ENCODE results near the gene TSPAN4. TPM values are rescaled to one million over a fixed set of nuclear protein-coding genes. Genes with fewer than 3 reads are reported as not detected.

TSPAN4 gene
- total and polyA plus RNA-seq, 2 donors (not counting 1 experiment from before 2014, with no cell fraction given), result 2.9 to 7.4 TPM

DNA sequence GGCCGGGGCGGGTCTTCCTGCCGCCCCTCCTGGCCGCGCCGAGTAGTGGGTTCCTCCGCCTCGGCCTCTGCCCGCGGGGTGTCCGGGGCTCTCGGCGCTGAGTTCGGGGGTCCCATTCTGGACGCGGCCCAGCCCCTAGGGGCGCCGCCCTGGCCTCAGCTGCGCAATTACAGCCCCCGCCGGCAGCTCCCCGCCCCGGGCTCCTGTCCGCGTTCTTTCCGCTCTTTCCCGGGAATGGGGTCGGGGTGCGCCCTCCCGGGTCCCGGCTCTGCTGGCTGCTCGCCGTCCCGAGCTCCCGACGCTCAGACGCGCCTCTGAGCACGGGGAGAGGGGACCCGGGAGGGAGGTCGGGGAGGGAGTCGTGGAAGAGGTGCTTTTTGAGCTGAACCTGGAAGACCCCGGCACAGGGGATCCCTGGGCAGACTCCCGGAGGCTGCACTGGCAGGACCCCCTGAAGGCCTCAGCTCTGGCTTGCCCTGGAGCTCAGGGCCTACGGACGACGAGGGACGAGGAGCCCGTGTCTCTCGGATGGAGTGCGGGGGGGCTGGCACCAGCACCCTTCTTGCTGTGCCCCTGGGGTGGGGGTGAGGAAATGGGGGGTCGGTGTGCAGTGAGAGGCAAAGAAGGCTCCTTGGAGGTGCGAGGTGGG, 558 bp downstream of the TSPAN4 start:
- Histone ChIP-seq H3K79me2 (ENCODE audit: control insufficient read depth, insufficient read depth, low read length) (peaks cover 20% of the 10 kb centered on the region), H3K4me1 (ENCODE audit: control insufficient read depth in 2 of 2, insufficient read depth in 2 of 2, low read length in 2 of 2) (peaks cover 27 to 41% of the 10 kb centered on the region in 2 donors), H3K9me3 (ENCODE audit: control extremely low read depth in 1 of 3, control insufficient read depth in 2 of 3, insufficient read depth in 1 of 3, low read length in 2 of 3) (no peaks in the 10 kb centered on the region), H3K27me3 (replicated peaks in 1 of 4; ENCODE audit: control extremely low read depth in 1 of 4, control insufficient read depth in 3 of 4, insufficient read depth in 4 of 4, low read length in 3 of 4) (peaks cover 0 to 36% (median 8%) of the 10 kb centered on the region in 4 experiments), H3K4me2 (replicated peaks; ENCODE audit: low read depth, low read length, poor library complexity, severe bottlenecking) (peak overlapping the region; percentile 88), H3K9ac (ENCODE audit: low read length) (peak overlapping the region; percentile 85), H3K4me3 (ENCODE audit: control extremely low read depth in 1 of 5, extremely low read depth in 1 of 5, insufficient read depth in 1 of 5, low read depth in 2 of 5, low read length in 4 of 5) (peak overlapping the region in 4 of 5 experiments; percentile 69 to 96 (median 76)), H3K27ac (ENCODE audit: low read length in 2 of 2) (no peak overlapping the region), H3K36me3 (replicated peaks in 1 of 2; ENCODE audit: control extremely low read depth in 1 of 2, control insufficient read depth in 1 of 2, extremely low read depth in 1 of 2, insufficient read depth in 2 of 2, low read length in 1 of 2) (peaks cover 0 to 14% of the 10 kb centered on the region in 2 experiments), H2AFZ (ENCODE audit: insufficient read depth, low read depth, low read length, poor library complexity, severe bottlenecking) (peak overlapping the region; percentile 96), H4K20me1 (ENCODE audit: control insufficient read depth, insufficient read depth, low read length, poor library complexity, severe bottlenecking) (peaks cover 32% of the 10 kb centered on the region)
- ATAC-seq (ENCODE audit: low read depth) (peak; percentile 6), DNase-seq (peak; percentile 52)
- TF ChIP-seq, protein P1, sequence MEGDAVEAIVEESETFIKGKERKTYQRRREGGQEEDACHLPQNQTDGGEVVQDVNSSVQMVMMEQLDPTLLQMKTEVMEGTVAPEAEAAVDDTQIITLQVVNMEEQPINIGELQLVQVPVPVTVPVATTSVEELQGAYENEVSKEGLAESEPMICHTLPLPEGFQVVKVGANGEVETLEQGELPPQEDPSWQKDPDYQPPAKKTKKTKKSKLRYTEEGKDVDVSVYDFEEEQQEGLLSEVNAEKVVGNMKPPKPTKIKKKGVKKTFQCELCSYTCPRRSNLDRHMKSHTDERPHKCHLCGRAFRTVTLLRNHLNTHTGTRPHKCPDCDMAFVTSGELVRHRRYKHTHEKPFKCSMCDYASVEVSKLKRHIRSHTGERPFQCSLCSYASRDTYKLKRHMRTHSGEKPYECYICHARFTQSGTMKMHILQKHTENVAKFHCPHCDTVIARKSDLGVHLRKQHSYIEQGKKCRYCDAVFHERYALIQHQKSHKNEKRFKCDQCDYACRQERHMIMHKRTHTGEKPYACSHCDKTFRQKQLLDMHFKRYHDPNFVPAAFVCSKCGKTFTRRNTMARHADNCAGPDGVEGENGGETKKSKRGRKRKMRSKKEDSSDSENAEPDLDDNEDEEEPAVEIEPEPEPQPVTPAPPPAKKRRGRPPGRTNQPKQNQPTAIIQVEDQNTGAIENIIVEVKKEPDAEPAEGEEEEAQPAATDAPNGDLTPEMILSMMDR (IDR thresholded peaks at IDR 0.05), result peak; percentile 34
- TF ChIP-seq EZH2 (IDR thresholded peaks at IDR 0.05; ENCODE audit: borderline replicate concordance, insufficient read depth, low read depth, low read length, poor library complexity, severe bottlenecking), result no peak
- peaks cover 27% of the 10 kb centered on the region for H3K4me1 Mint-ChIP-seq
- H3K27ac Mint-ChIP-seq, result peak overlapping the region; percentile 32
- POLR2A ChIA-PET, result interaction anchor here (0.6 to 5.2 kb wide), 11 partner anchors 8 to 433 kb away, joined by 3 to 29 read pairs (median 6); partner anchors contain the start of genes CD151, CRACR2B, PNPLA2 and RPLP2
- CTCF ChIA-PET, result interaction anchor here (0.8 to 1.6 kb wide), 4 partner anchors 10 to 44 kb away, joined by 3 to 6 read pairs (median 3); partner anchors contain the start of genes CD151 and CRACR2B
- intact Hi-C loops (cut with micrococcal nuclease), result loop anchor here (2.0 to 5.0 kb wide), 2 partner anchors 68 to 1009 kb away; partner anchors contain the start of genes CHID1 and LSP1
- peak overlapping the region; percentile 83 for H3K4me3 Mint-ChIP-seq
- no peaks in the 10 kb centered on the region for H3K27me3 Mint-ChIP-seq
- H3K9me3 Mint-ChIP-seq (ENCODE audit: insufficient read depth), result no peaks in the 10 kb centered on the region
- WGBS (ENCODE audit: insufficient coverage), result 1% methylated on average over 50 of the region's 53 CpGs
